MM.1S (cell line): ENCODE data around the gene MS4A8.

Experiments used
- CTCF ChIP-seq: fragments of 300-600 bp; sonication (generic); IDR thresholded peaks from 2 replicates; pipeline ENCODE4 v1.5.1; 2016; ENCODE audit warnings: antibody characterized with exemption, low read length, mixed read lengths
- EZH2 ChIP-seq: fragments of 300-600 bp; sonication (generic); optimal IDR thresholded peaks from 2 replicates; pipeline ENCODE3; 2017; ENCODE audit warnings: low read depth, mild to moderate bottlenecking, antibody characterized with exemption, low read length, mixed read lengths

- no peak for TF ChIP-seq EZH2
- TF ChIP-seq CTCF, result no peak
These were observed 64.4 kb downstream of the MS4A8 start for GRCh38 chr11:60763692-60764369.
